GM12872 (cell line): Measurements from ENCODE around the gene MARVELD3.

ENCODE experiments used
- CTCF ChIP-seq: IDR thresholded peaks from 3 replicates; pipeline ENCODE4 v1.5.1; 2011; ENCODE audit warnings: low read depth, mild to moderate bottlenecking, low read length, moderate library complexity; ENCODE audit not compliant: insufficient read depth

MARVELD3 gene, protein sequence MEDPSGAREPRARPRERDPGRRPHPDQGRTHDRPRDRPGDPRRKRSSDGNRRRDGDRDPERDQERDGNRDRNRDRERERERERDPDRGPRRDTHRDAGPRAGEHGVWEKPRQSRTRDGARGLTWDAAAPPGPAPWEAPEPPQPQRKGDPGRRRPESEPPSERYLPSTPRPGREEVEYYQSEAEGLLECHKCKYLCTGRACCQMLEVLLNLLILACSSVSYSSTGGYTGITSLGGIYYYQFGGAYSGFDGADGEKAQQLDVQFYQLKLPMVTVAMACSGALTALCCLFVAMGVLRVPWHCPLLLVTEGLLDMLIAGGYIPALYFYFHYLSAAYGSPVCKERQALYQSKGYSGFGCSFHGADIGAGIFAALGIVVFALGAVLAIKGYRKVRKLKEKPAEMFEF

DNA sequence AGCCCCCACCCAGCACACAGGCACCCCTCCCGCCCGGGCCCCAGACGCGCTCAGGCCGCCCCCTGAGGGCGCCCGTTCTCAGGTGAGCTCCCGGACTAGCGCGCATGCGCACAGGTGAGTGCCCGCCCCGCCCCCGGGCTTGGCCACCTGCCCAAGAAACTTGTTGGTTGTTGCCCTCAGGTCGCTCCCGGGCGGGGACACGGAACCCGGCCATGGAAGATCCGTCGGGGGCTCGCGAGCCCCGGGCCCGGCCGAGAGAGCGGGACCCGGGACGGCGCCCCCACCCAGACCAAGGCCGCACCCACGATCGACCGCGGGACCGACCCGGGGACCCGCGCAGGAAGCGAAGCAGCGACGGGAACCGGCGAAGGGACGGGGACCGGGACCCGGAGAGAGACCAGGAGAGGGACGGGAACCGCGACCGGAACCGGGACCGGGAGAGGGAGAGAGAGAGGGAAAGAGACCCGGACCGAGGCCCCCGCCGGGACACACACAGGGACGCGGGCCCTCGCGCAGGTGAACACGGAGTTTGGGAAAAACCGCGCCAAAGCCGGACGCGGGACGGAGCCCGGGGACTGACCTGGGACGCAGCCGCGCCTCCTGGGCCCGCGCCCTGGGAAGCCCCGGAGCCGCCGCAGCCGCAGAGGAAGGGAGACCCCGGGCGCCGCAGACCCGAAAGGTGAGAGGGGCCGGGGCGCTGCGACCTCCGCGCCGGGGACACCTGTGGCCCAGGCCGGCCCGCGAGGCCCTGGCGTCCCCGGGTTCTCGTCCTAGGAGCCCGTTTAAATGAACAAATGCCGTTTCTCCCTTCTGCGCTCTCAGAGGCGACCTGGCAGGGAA is at the start of gene MARVELD3:
MARVELD3 (plus strand) TSS at position 167 of the 840 bp plus-strand sequence; CDS start at position 213, 46 bp downstream.
- no peak for TF ChIP-seq CTCF

DNA sequence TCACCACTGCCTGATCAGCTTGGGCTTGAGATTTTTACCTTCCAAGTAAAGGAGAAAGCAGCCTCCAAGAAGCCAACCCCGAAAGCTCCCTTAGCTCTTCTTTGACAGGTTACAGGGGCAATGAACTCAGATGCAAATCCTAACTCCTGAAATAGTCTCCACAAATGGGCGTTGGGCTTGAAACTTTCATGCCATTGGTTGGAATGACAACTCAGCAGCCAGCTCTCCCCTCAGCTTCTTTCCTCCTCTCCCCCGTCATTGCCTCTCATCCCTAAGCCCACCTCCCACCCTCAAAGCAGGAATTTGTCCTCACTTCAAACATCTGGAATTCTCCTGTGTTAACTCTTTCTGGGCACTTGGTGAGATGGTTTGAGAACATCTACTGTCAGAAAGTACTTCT is 49.0 kb upstream of the MARVELD3 start, which contains the start of gene TAT:
TAT (minus strand) TSS at position 122 of the 400 bp plus-strand sequence. CDS start 677 bp downstream, outside the sequence.
- TF ChIP-seq CTCF = no peak

GRCh38 chr16:71584543-71585317 is 41.3 kb upstream of the MARVELD3 start:
- no peak for TF ChIP-seq CTCF

DNA sequence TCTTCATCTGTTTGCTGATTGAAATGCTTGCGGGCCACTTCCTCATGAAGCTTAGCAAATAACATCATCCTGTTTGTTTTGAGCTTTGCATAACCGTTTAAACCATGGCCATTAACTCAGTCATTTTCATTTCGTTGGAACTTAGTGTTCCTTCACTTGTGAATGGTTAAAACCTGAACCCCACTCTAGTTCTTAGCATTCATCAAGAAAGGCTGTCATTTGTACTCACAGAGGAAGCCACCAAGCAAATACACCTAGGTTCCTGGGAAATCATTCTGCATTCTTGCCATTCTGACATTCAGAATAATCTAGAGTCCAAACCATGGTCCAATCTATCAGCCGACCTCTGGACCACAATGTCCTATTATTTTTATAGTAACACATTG is 40.7 kb upstream of the MARVELD3 start:
- TF ChIP-seq CTCF = no peak

DNA sequence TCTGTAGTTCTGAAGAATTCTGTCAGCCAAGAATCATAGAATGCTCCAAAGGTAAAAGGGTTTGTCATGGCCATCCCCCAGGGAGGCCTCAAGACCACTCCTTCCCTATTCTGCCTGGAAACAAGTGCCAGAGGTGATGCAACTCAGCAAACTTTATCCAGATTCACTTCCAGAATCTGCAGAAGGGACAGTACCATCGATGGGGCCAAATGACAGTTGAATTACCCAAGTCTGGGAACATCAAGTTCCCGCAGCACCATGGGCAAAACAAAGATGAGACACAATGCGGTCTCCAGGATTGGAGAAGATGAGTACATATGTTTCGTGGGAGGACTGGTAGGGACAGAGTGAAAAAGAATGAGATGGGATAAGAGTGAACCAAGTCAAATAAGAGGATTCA is 35.4 kb upstream of the MARVELD3 start:
- TF ChIP-seq CTCF = no peak

- TF ChIP-seq CTCF = no peak
Observed at GRCh38 chr16:71591917-71592316, 34.1 kb upstream of the MARVELD3 start.
